IMR-90 (cell line): ENCODE measurements around the gene DGKB. TPM values are rescaled to one million over a fixed set of nuclear protein-coding genes. Genes with fewer than 3 reads are reported as not detected.

Source experiments
- ATAC-seq: fragments of 200-7000 bp; cut with Tn5 transposase; 2 replicates; pipeline ENCODE4 v1.9.1; 2020; ENCODE audit warnings: low read depth, mild to moderate bottlenecking, moderate library complexity
- BruUV-seq: library from RNA; stranded (reverse); fragments of 400-500 nt; replicated peaks from 2 replicates; lab custom pipeline; 2021; lab: Mats Ljungman, UMichigan
- CTCF ChIA-PET: fragments of 300-600 bp; formaldehyde crosslinking; extraction: SDS; loops from one replicate; lab custom pipeline; 2021; ENCODE audit warnings: antibody characterized with exemption; lab: Yijun Ruan, JAX
- POLR2A ChIA-PET: fragments of 300-600 bp; sonication (Branson Sonifier 250); formaldehyde crosslinking; loops from one replicate; lab custom pipeline; 2022; ENCODE audit warnings: antibody characterized with exemption; ENCODE audit not compliant: unreplicated experiment; lab: Charles Lee
- DNase-seq: peaks from one replicate; pipeline ENCODE4 v3.0.0; 2013
- H2AFZ ChIP-seq: replicated peaks from 2 replicates; pipeline ENCODE3; 2013; ENCODE audit warnings: low read length, mild to moderate bottlenecking; ENCODE audit not compliant: poor library complexity
- H2AK5ac ChIP-seq: 2 replicates; pipeline ENCODE4 v1.6.1; 2013; ENCODE audit warnings: low read depth, low read length, inconsistent platforms
- H2AK9ac ChIP-seq: replicated peaks from 2 replicates; pipeline ENCODE3; 2013; ENCODE audit warnings: mild to moderate bottlenecking, low read depth, low read length, moderate library complexity; ENCODE audit not compliant: poor library complexity
- H2BK120ac ChIP-seq: 2 replicates; pipeline ENCODE4 v1.6.1; 2013; ENCODE audit warnings: low read depth, low read length, inconsistent platforms
- H2BK15ac ChIP-seq: 3 replicates; pipeline ENCODE4 v1.6.1; 2013; ENCODE audit warnings: low read depth, low read length, inconsistent platforms
- H2BK20ac ChIP-seq: 2 replicates; pipeline ENCODE4 v1.6.1; 2013; ENCODE audit warnings: low read depth, mild to moderate bottlenecking, inconsistent platforms, low read length, moderate library complexity
- H2BK5ac ChIP-seq: 2 replicates; pipeline ENCODE4 v1.6.1; 2013; ENCODE audit warnings: mild to moderate bottlenecking, low read depth, low read length, inconsistent platforms; ENCODE audit not compliant: poor library complexity, severe bottlenecking
- H3K14ac ChIP-seq: replicated peaks from 2 replicates; pipeline ENCODE4 v1.6.1; 2013; ENCODE audit warnings: low read depth, low read length, inconsistent platforms
- H3K18ac ChIP-seq: 2 replicates; pipeline ENCODE4 v1.6.1; 2013; ENCODE audit warnings: low read depth, low read length, control low read depth
- H3K23ac ChIP-seq: 2 replicates; pipeline ENCODE4 v1.6.1; 2013; ENCODE audit warnings: low read depth, low read length, inconsistent platforms
- H3K27ac ChIP-seq: 2 replicates; pipeline ENCODE4 v1.5.1; 2013; ENCODE audit warnings: mild to moderate bottlenecking, control low read depth, low read length; ENCODE audit not compliant: insufficient read depth
- H3K27me3 ChIP-seq: 2 replicates; pipeline ENCODE4 v1.6.1; 2013; ENCODE audit warnings: low read length; ENCODE audit not compliant: control insufficient read depth, insufficient read depth
- H3K36me3 ChIP-seq: 2 replicates; pipeline ENCODE4 v1.6.1; 2013; ENCODE audit warnings: low read length, mixed read lengths; ENCODE audit not compliant: control insufficient read depth, insufficient read depth
- H3K4ac ChIP-seq: 2 replicates; pipeline ENCODE4 v1.6.1; 2013; ENCODE audit warnings: low read depth, low read length, inconsistent platforms
- H3K4me1 ChIP-seq: 2 replicates; pipeline ENCODE4 v1.6.1; 2013; ENCODE audit warnings: low read length, mixed read lengths; ENCODE audit not compliant: control insufficient read depth, insufficient read depth
- H3K4me2 ChIP-seq: 2 replicates; pipeline ENCODE4 v1.6.1; 2013; ENCODE audit warnings: low read depth, mild to moderate bottlenecking, control low read depth, low read length, moderate library complexity
- H3K4me3 ChIP-seq: 2 replicates; pipeline ENCODE4 v1.5.1; 2013; ENCODE audit warnings: low read depth, mild to moderate bottlenecking, control low read depth, low read length, moderate library complexity; ENCODE audit not compliant: insufficient read depth
- H3K56ac ChIP-seq: 2 replicates; pipeline ENCODE4 v1.6.1; 2013; ENCODE audit warnings: low read length, inconsistent platforms; ENCODE audit not compliant: insufficient read depth; ENCODE audit errors: extremely low read depth
- H3K79me1 ChIP-seq, 2 experiments: 2 replicates each; pipeline ENCODE4 v1.6.1; 2013; ENCODE audit warnings: low read length in 2 of 2, inconsistent platforms in 1 of 2, low read depth in 1 of 2
- H3K9ac ChIP-seq: 2 replicates; pipeline ENCODE4 v1.6.1; 2013; ENCODE audit warnings: low read depth, low read length, control low read depth
- H3K9me1 ChIP-seq: 2 replicates; pipeline ENCODE4 v1.6.1; 2013; ENCODE audit warnings: low read length, inconsistent platforms; ENCODE audit not compliant: insufficient read depth
- H3K9me3 ChIP-seq: 2 replicates; pipeline ENCODE4 v1.6.1; 2013; ENCODE audit warnings: low read length; ENCODE audit not compliant: control insufficient read depth, insufficient read depth
- H4K20me1 ChIP-seq: 2 replicates; pipeline ENCODE4 v1.6.1; 2013; ENCODE audit warnings: low read length, inconsistent platforms; ENCODE audit not compliant: insufficient read depth
- H4K5ac ChIP-seq: 2 replicates; pipeline ENCODE4 v1.6.1; 2013; ENCODE audit warnings: mild to moderate bottlenecking, low read depth, low read length, control low read depth
- H4K8ac ChIP-seq, 2 experiments: 2 replicates each; pipeline ENCODE4 v1.6.1; 2013; ENCODE audit warnings: low read depth in 2 of 2, low read length in 2 of 2, control low read depth in 1 of 2, inconsistent platforms in 1 of 2
- H4K91ac ChIP-seq: 2 replicates; pipeline ENCODE4 v1.6.1; 2013; ENCODE audit warnings: low read depth, low read length, inconsistent platforms; ENCODE audit not compliant: insufficient read depth
- BHLHE40 ChIP-seq: fragments of 150-350 bp; IDR thresholded peaks from 2 replicates; pipeline ENCODE4 v1.6.1; 2016; ENCODE audit warnings: mild to moderate bottlenecking, low read depth, low read length
- CHD1 ChIP-seq: IDR thresholded peaks from 2 replicates; pipeline ENCODE4 v1.6.1; 2012; ENCODE audit warnings: low read depth, low read length, improper control_type of control experiment
- CTCF ChIP-seq: conservative IDR thresholded peaks from 2 replicates; pipeline ENCODE4 v1.5.1; 2012; ENCODE audit warnings: mild to moderate bottlenecking, low read depth, low read length, improper control_type of control experiment
- ELK1 ChIP-seq: fragments of 150-350 bp; IDR thresholded peaks from 2 replicates; pipeline ENCODE4 v1.6.1; 2016; ENCODE audit warnings: low read depth, mild to moderate bottlenecking, low read length, moderate library complexity, borderline replicate concordance
- FOS ChIP-seq: fragments of 150-350 bp; IDR thresholded peaks from 2 replicates; pipeline ENCODE4 v1.6.1; 2016; ENCODE audit warnings: low read depth, low read length
- NFE2L2 ChIP-seq: fragments of 150-350 bp; IDR thresholded peaks from 2 replicates; pipeline ENCODE4 v1.6.1; 2016; ENCODE audit warnings: low read depth, mild to moderate bottlenecking, low read length
- SMC3 ChIP-seq: fragments of 150-350 bp; IDR thresholded peaks from 2 replicates; pipeline ENCODE4 v1.6.1; 2016; ENCODE audit warnings: low read depth, mild to moderate bottlenecking, antibody characterized with exemption, low read length, moderate library complexity
- USF2 ChIP-seq: fragments of 150-350 bp; IDR thresholded peaks from 2 replicates; pipeline ENCODE4 v1.6.1; 2017; ENCODE audit warnings: mild to moderate bottlenecking, antibody characterized with exemption, low read length, low read depth
- WGBS, 2 experiments: methylation state at CpG; one replicate each; pipeline versions ENCODE4 v1.1.5 to v1.1.7; 2013; ENCODE audit warnings: missing lambda C conversion rate in 2 of 2; ENCODE audit not compliant: insufficient read length in 1 of 2; ENCODE audit errors: extremely low coverage in 2 of 2; 5-methylcytosine and 5-hydroxymethylcytosine counted together
- dilution Hi-C: fragments of 300-500 bp; cut with HindIII; formaldehyde crosslinking; loops from one replicate; pipeline ENCODE4 v1.14.3; 2018; ENCODE audit warnings: low sequenced_read_pairs; ENCODE audit not compliant: unreplicated experiment
- in situ Hi-C: fragments of 300-500 bp; cut with MboI; formaldehyde crosslinking; loops from 3 replicates; pipeline ENCODE4 v1.14.3; 2019; ENCODE audit warnings: low sequenced_read_pairs, inconsistent platforms, mixed read lengths
- intact Hi-C: fragments of 100-400 bp; cut with micrococcal nuclease; formaldehyde crosslinking; loops from 2 replicates; pipeline ENCODE4 v1.10.0; 2022
- polyA plus RNA-seq, 3 experiments: library from polyadenylated mRNA; depleted of rRNA; stranded (reverse); fragments of >200 nt; gene quantifications; 2 replicates each; pipeline ENCODE4 v1.2.3, GENCODE V29; 2012; ENCODE audit warnings: low replicate concordance in 1 of 3
- total RNA-seq: library from RNA; depleted of rRNA; stranded (reverse); fragments of >200 nt; gene quantifications from 2 replicates; pipeline ENCODE4 v1.2.3, GENCODE V29; 2012

The DGKB gene
- total and polyA plus RNA-seq, 2 of the 4 experiments (the other 2 are of a cell fraction) = not detected

GRCh38 chr7:14851610-14852009 lies 50.9 kb downstream of the DGKB start:
- DNase-seq (peak; percentile 12), ATAC-seq (no peak)
- Histone ChIP-seq H3K23ac (no peak overlapping the region), H3K79me1 (no peaks in the 10 kb centered on the region), H3K9me1 (no peaks in the 10 kb centered on the region), H2BK15ac (no peak overlapping the region), H4K91ac (no peak overlapping the region), H3K18ac (no peak overlapping the region), H3K4ac (no peak overlapping the region), H3K4me3 (no peak overlapping the region), H3K4me2 (no peak overlapping the region), H2BK120ac (no peak overlapping the region), H4K20me1 (no peaks in the 10 kb centered on the region), H3K9ac (no peak overlapping the region), H4K8ac (no peak overlapping the region), H3K36me3 (no peaks in the 10 kb centered on the region), H3K9me3 (no peaks in the 10 kb centered on the region), H2AK5ac (no peak overlapping the region), H2BK20ac (no peak overlapping the region), H3K14ac (no peak overlapping the region), H2AK9ac (no peak overlapping the region), H3K4me1 (no peaks in the 10 kb centered on the region), H2AFZ (no peak overlapping the region), H3K27me3 (no peaks in the 10 kb centered on the region), H2BK5ac (no peak overlapping the region), H3K56ac (no peak overlapping the region), H4K5ac (no peak overlapping the region), H3K27ac (no peak overlapping the region)
- no TSS peak for BruUV-seq
- ChIA-PET POLR2A (no interaction called here), CTCF (no interaction called here)
- intact Hi-C loops (no loop called here), dilution Hi-C loops (no loop called here), in situ Hi-C loops (no loop called here)
- no peak for TF ChIP-seq CTCF
- TF ChIP-seq NFE2L2 = no peak
- no peak for TF ChIP-seq ELK1
- TF ChIP-seq CHD1 = no peak
- no peak for TF ChIP-seq BHLHE40
- no peak for TF ChIP-seq USF2
- TF ChIP-seq FOS = no peak
- TF ChIP-seq SMC3 = no peak
- no CpG with 5 or more reads among the region's 1 CpG for WGBS, 2 experiments
